Keratinocyte (primary cell): ENCODE results near the gene PDZD2. TPM values are rescaled to one million over a fixed set of nuclear protein-coding genes. Genes with fewer than 3 reads are reported as not detected.

Source experiments
- DNase-seq: peaks from one replicate; pipeline ENCODE4 v3.0.0-alpha.2; 2011; ENCODE audit warnings: low read depth, missing footprints, low spot score
- FAIRE-seq: peaks from 2 replicates; lab custom pipeline; 2011; peaks lifted over from hg19 to GRCh38; lab: Jason Lieb, UNC
- H2AFZ ChIP-seq: 2 replicates; pipeline ENCODE4 v1.6.0; 2012; ENCODE audit warnings: low read length, control low read depth, inconsistent platforms; ENCODE audit not compliant: control insufficient read depth
- H3K27ac ChIP-seq: 2 replicates; pipeline ENCODE4 v1.5.1; 2011; ENCODE audit warnings: low read length; ENCODE audit not compliant: control insufficient read depth, insufficient read depth
- H3K27me3 ChIP-seq: 3 replicates; pipeline ENCODE4 v1.6.0; 2011; ENCODE audit warnings: low read length; ENCODE audit not compliant: control insufficient read depth, insufficient read depth; ENCODE audit errors: extremely low read depth
- H3K36me3 ChIP-seq, 2 experiments: 2 replicates in 1 of 2; 3 replicates in 1 of 2; pipeline ENCODE4 v1.5.1; 2011; ENCODE audit warnings: low read length in 2 of 2, mild to moderate bottlenecking in 1 of 2; ENCODE audit not compliant: control insufficient read depth in 2 of 2, insufficient read depth in 2 of 2; ENCODE audit errors: extremely low read depth in 1 of 2
- H3K4me1 ChIP-seq: 3 replicates; pipeline ENCODE4 v1.5.1; 2011; ENCODE audit warnings: low read length; ENCODE audit not compliant: control insufficient read depth, insufficient read depth; ENCODE audit errors: extremely low read depth
- H3K4me2 ChIP-seq: 3 replicates; pipeline ENCODE4 v1.6.0; 2011; ENCODE audit warnings: low read depth, low read length; ENCODE audit not compliant: control insufficient read depth, insufficient read depth; ENCODE audit errors: extremely low read depth
- H3K4me3 ChIP-seq, 3 experiments: fragments of 200-600 bp in 1 of 3; sonication (generic) in 1 of 3; 2 replicates in 2 of 3; 3 replicates in 1 of 3; pipeline ENCODE4 v1.5.1; 2011 to 2016; ENCODE audit warnings: low read length in 3 of 3, mild to moderate bottlenecking in 3 of 3, control low read depth in 2 of 3, inconsistent platforms in 1 of 3, low read depth in 1 of 3, mixed read lengths in 1 of 3, mixed run types in 1 of 3, moderate library complexity in 1 of 3; ENCODE audit not compliant: control insufficient read depth in 2 of 3, insufficient read depth in 2 of 3; ENCODE audit errors: extremely low read depth in 1 of 3
- H3K79me2 ChIP-seq: 2 replicates; pipeline ENCODE4 v1.6.0; 2012; ENCODE audit warnings: low read length; ENCODE audit not compliant: control insufficient read depth, insufficient read depth
- H3K9ac ChIP-seq: 3 replicates; pipeline ENCODE4 v1.6.0; 2011; ENCODE audit warnings: low read length; ENCODE audit not compliant: control insufficient read depth, insufficient read depth; ENCODE audit errors: extremely low read depth
- H3K9me1 ChIP-seq: 3 replicates; pipeline ENCODE4 v1.6.0; 2011; ENCODE audit warnings: low read length; ENCODE audit not compliant: control insufficient read depth, insufficient read depth; ENCODE audit errors: extremely low read depth
- H3K9me3 ChIP-seq: 2 replicates; pipeline ENCODE4 v1.5.1; 2012; ENCODE audit warnings: low read depth, low read length; ENCODE audit not compliant: control insufficient read depth
- H4K20me1 ChIP-seq: 3 replicates; pipeline ENCODE4 v1.6.0; 2011; ENCODE audit warnings: low read length; ENCODE audit not compliant: control insufficient read depth, insufficient read depth; ENCODE audit errors: extremely low read depth
- EZH2 ChIP-seq: IDR thresholded peaks from one replicate; pipeline ENCODE4 v1.6.1; 2012; ENCODE audit warnings: inconsistent platforms, mild to moderate bottlenecking, low read length, moderate library complexity
- dilution Hi-C: fragments of 300-500 bp; cut with MboI; formaldehyde crosslinking; loops from one replicate; pipeline ENCODE4 v1.7.0; 2020; ENCODE audit warnings: low sequenced_read_pairs; ENCODE audit not compliant: extremely low pct_ligation_motif_present
- polyA plus RNA-seq, 5 experiments: library from polyadenylated mRNA; depleted of rRNA in 3 of 5; stranded (reverse) in 3 of 5; stranded (forward) in 1 of 5; unstranded in 1 of 5; fragments of >200 nt; gene quantifications; 1 replicate in 1 of 5; 2 replicates in 3 of 5; 3 replicates in 1 of 5; pipeline versions ENCODE4 v1.2.1 to v1.2.3, GENCODE V29; 2011 to 2012; ENCODE audit warnings: missing spikeins in 2 of 5, low read depth in 1 of 5, low replicate concordance in 1 of 5
- TF ChIP-seq, protein P1 (sequence below), 3 experiments: IDR thresholded peaks in 1 of 3; conservative IDR thresholded peaks in 1 of 3; optimal IDR thresholded peaks in 1 of 3; 2 replicates in 2 of 3; 3 replicates in 1 of 3; pipeline versions ENCODE3 to v1.5.1; 2011; ENCODE audit warnings: low read length in 3 of 3, mild to moderate bottlenecking in 3 of 3, moderate library complexity in 2 of 3, control low read depth in 1 of 3, inconsistent platforms in 1 of 3; ENCODE audit not compliant: insufficient read depth in 2 of 3; ENCODE audit errors: extremely low read depth in 1 of 3

The PDZD2 gene
- polyA plus RNA-seq, 1 donor (not counting 4 experiments of a cell fraction or from before 2014, with no cell fraction given) = 7.3 TPM

DNA sequence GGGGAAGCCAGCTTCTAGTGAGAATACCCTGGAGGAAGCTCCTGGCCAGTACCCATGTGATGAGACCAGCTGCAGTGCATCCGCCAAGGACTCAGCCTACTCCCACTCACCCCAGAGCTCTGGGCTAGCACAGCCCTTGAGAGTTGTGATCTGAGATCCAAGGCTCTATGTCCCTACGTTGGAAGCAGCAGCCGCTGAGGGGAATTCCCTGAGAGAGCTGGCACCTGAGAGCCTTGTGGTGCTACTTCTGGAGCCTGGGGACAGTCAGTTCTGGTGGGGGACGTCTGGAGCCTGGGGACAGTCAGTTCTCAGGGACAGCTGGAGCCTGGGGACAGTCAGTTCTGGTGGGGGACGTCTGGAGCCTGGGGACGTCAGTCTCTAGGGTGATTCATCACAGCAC is 39.2 kb downstream of the PDZD2 start:
- DNase-seq = no peak
- no peak overlapping the region for H3K27ac ChIP-seq
- no peaks in the 10 kb centered on the region for H3K9me1 ChIP-seq
- peaks cover 5% of the 10 kb centered on the region for H3K27me3 ChIP-seq
- dilution Hi-C loops = no loop called here
- no peak overlapping the region for H3K9ac ChIP-seq
- H3K4me1 ChIP-seq = no peaks in the 10 kb centered on the region
- no peak for TF ChIP-seq EZH2
- TF ChIP-seq, protein P1, sequence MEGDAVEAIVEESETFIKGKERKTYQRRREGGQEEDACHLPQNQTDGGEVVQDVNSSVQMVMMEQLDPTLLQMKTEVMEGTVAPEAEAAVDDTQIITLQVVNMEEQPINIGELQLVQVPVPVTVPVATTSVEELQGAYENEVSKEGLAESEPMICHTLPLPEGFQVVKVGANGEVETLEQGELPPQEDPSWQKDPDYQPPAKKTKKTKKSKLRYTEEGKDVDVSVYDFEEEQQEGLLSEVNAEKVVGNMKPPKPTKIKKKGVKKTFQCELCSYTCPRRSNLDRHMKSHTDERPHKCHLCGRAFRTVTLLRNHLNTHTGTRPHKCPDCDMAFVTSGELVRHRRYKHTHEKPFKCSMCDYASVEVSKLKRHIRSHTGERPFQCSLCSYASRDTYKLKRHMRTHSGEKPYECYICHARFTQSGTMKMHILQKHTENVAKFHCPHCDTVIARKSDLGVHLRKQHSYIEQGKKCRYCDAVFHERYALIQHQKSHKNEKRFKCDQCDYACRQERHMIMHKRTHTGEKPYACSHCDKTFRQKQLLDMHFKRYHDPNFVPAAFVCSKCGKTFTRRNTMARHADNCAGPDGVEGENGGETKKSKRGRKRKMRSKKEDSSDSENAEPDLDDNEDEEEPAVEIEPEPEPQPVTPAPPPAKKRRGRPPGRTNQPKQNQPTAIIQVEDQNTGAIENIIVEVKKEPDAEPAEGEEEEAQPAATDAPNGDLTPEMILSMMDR (optimal IDR thresholded peaks at IDR 0.05 in 1 of 3, IDR thresholded peaks at IDR 0.05 in 1 of 3, conservative IDR thresholded peaks at IDR 0.05 in 1 of 3; ENCODE audit: extremely low read depth in 1 of 3, insufficient read depth in 2 of 3, low read length in 3 of 3) = no peak
- no peaks in the 10 kb centered on the region for H4K20me1 ChIP-seq
- no peak overlapping the region for H3K4me2 ChIP-seq
- no peak overlapping the region for H2AFZ ChIP-seq
- H3K4me3 ChIP-seq = no peak overlapping the region
- no peak for FAIRE-seq
- no peaks in the 10 kb centered on the region for H3K79me2 ChIP-seq
- no peaks in the 10 kb centered on the region for H3K36me3 ChIP-seq
- no peaks in the 10 kb centered on the region for H3K9me3 ChIP-seq

DNA sequence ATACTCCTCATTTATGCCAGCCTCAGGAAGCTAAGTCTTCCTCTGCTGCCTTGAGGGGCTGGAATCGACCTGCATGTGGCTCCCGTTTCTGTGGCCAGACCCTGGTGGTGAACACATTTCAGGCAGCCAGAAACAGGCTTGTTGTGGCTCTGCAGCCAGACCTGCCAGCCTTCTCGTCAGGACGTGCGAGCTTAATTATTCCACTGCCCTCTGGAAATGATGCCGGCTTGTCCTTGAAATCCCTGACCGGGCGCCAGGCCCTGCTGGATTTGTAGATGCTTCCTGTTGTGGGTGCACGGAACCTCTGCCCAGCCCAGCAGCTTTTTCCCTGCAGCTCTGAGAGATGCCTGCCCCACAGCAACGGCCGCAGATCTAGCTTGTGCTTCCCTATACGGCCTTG is 41.6 kb downstream of the PDZD2 start:
- TF ChIP-seq, protein P1 (optimal IDR thresholded peaks at IDR 0.05 in 1 of 3, IDR thresholded peaks at IDR 0.05 in 1 of 3, conservative IDR thresholded peaks at IDR 0.05 in 1 of 3; ENCODE audit: extremely low read depth in 1 of 3, insufficient read depth in 2 of 3, low read length in 3 of 3) = no peak
- TF ChIP-seq EZH2 = no peak

More for the DNA sequence above, 41.6 kb downstream of the PDZD2 start:
- Histone ChIP-seq H3K79me2 (no peaks in the 10 kb centered on the region), H3K9me1 (no peaks in the 10 kb centered on the region), H3K4me2 (no peak overlapping the region), H3K27ac (no peak overlapping the region), H3K27me3 (peaks cover 5% of the 10 kb centered on the region), H3K9me3 (no peaks in the 10 kb centered on the region), H3K4me1 (no peaks in the 10 kb centered on the region), H3K9ac (no peak overlapping the region), H3K36me3 (no peaks in the 10 kb centered on the region), H3K4me3 (no peak overlapping the region), H4K20me1 (no peaks in the 10 kb centered on the region), H2AFZ (no peak overlapping the region)
- DNase-seq (no peak), FAIRE-seq (no peak)
- dilution Hi-C loops = no loop called here
